Measurements from ENCODE around the gene LAS1L. TPM values are rescaled to one million over a fixed set of nuclear protein-coding genes. Genes with fewer than 3 reads are reported as not detected.
"Not testable (repeated sequence)": the region's sequence is repeated elsewhere in the genome, so short reads cannot be mapped to it uniquely, and the experiment has no call there.

The LAS1L gene
- total and polyA plus RNA-seq, 4 donors, result 15.5 to 27.0 (median 23.1) TPM

- DNase-seq (no peak), ATAC-seq (ENCODE audit: insufficient read depth, low FRiP score) (no peak)
- 83 to 94% methylated on average over 4 of the region's 4 CpGs for WGBS, 2 donors
- Histone ChIP-seq H3K9me3 (ENCODE audit: control insufficient read depth in 4 of 4, insufficient read depth in 3 of 4, low read length in 3 of 4) (peaks cover 0 to 3% (median 0%) of the 10 kb centered on the region in 4 donors), H3K27me3 (ENCODE audit: control insufficient read depth in 3 of 3, insufficient read depth in 3 of 3, low read length in 2 of 3) (peaks cover 0 to 7% (median 0%) of the 10 kb centered on the region in 3 donors), H3K4me1 (ENCODE audit: control insufficient read depth in 5 of 5, insufficient read depth in 5 of 5, low read length in 5 of 5) (no peaks in the 10 kb centered on the region), H3K9ac (ENCODE audit: insufficient read depth in 1 of 2, low read length in 2 of 2) (no peak overlapping the region), H3K27ac (ENCODE audit: low read depth in 1 of 2, low read length in 1 of 2) (no peak overlapping the region), H3K36me3 (ENCODE audit: control insufficient read depth in 4 of 4, insufficient read depth in 4 of 4, low read length in 4 of 4) (no peaks in the 10 kb centered on the region), H3K4me3 (no peak overlapping the region)
- no peak for TF ChIP-seq CTCF (IDR thresholded peaks at IDR 0.05; ENCODE audit: control extremely low read depth, extremely low read depth)
Measured at GRCh38 chrX:65572971-65573370, 38.4 kb upstream of the LAS1L start.

GRCh38 chrX:65562850-65563249 lies 28.3 kb upstream of the LAS1L start:
- H3K9me3 ChIP-seq (ENCODE audit: control insufficient read depth in 4 of 4, insufficient read depth in 3 of 4, low read length in 3 of 4); DNase-seq; H3K36me3 ChIP-seq (ENCODE audit: control insufficient read depth in 4 of 4, insufficient read depth in 4 of 4, low read length in 4 of 4); H3K4me1 ChIP-seq (ENCODE audit: control insufficient read depth in 5 of 5, insufficient read depth in 5 of 5, low read length in 5 of 5); H3K4me3 ChIP-seq; H3K27ac ChIP-seq (ENCODE audit: low read depth in 1 of 2, low read length in 1 of 2); H3K9ac ChIP-seq (ENCODE audit: insufficient read depth in 1 of 2, low read length in 2 of 2); ATAC-seq (ENCODE audit: insufficient read depth, low FRiP score); H3K27me3 ChIP-seq (ENCODE audit: control insufficient read depth in 3 of 3, insufficient read depth in 3 of 3, low read length in 2 of 3): not testable (repeated sequence)
- 91 to 100% methylated on average over 1 of the region's 1 CpG for WGBS, 2 donors

DNA sequence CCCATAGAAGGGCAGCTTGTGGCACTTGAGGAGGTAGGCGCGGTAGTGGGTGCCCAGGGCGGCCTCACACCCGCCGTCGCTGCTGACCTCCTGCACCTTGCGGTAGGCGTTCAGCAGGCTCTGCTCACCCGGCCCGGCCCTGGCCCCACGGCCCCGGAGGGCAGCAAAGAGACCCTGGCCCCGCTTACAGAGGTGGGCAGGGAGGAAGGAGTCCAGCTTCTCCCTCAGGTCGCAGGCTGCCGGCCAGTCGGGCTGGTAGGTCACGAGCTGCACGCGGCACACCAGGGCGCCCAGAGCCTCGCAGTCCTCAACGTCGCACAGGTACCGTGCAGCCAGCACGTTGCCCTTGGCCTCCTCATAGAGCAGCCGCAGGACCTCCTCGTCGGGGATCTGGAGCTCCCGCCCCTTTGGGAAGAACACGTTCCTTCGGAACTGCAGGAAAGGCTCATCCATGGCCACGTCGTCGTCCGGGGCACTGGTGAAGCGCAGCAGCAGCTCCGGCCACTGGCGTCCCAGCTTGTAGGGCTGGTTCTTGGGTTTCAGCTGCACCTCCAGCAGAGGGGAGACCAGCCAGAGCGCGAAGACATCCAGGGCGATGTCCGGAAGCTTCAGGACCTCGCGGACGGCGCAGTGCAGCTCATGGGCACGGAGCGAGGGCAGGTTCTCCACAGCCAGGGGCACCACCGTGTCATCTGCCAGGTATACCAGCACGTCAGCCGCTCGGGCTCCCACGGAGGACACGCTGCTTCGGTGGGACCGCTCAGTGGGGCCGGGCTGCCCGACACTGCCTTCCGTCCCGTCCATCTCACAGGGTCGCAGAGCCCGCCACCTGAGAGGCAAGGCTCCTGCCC lies 17.1 kb upstream of the LAS1L start:
- ATAC-seq (ENCODE audit: insufficient read depth, low FRiP score), result no peak

More for the DNA sequence above, 17.1 kb upstream of the LAS1L start:
- Histone ChIP-seq H3K36me3 (ENCODE audit: control insufficient read depth in 4 of 4, insufficient read depth in 4 of 4, low read length in 4 of 4) (no peaks in the 10 kb centered on the region), H3K4me1 (ENCODE audit: control insufficient read depth in 5 of 5, insufficient read depth in 5 of 5, low read length in 5 of 5) (no peaks in the 10 kb centered on the region), H3K9me3 (ENCODE audit: control insufficient read depth in 4 of 4, insufficient read depth in 3 of 4, low read length in 3 of 4) (peaks cover 0 to 3% (median 0%) of the 10 kb centered on the region in 4 donors), H3K9ac (ENCODE audit: insufficient read depth in 1 of 2, low read length in 2 of 2) (no peak overlapping the region), H3K4me3 (no peak overlapping the region), H3K27me3 (ENCODE audit: control insufficient read depth in 3 of 3, insufficient read depth in 3 of 3, low read length in 2 of 3) (no peaks in the 10 kb centered on the region), H3K27ac (ENCODE audit: low read depth in 1 of 2, low read length in 1 of 2) (no peak overlapping the region)
- WGBS, 2 donors, result 90 to 95% methylated on average over 39 to 62 of the region's 62 CpGs
- no peak for DNase-seq
- TF ChIP-seq CTCF (IDR thresholded peaks at IDR 0.05; ENCODE audit: control extremely low read depth, extremely low read depth), result no peak

Measured in lung (tissue), 12 donors.